ENCODE results near the gene RTP2.

- TF ChIP-seq EZH2 (optimal IDR thresholded peaks at IDR 0.05; ENCODE audit: low read depth, low read length) (no peak), CTCF (IDR thresholded peaks at IDR 0.05; ENCODE audit: low read length) (no peak)
These were observed 31.0 kb upstream of the RTP2 start for GRCh38 chr3:187733371-187733770.

Measured in MM.1S (cell line).